GM18858 (cell line): Measurements from ENCODE around the gene PDLIM7.
A peak's percentile ranks its signal among the peaks of the same experiment; 100 is the strongest.

Experiments used
- ATAC-seq: cut with Tn5 transposase; IDR thresholded peaks from one replicate; pipeline ENCODE4 v1.9.1; 2021; ENCODE audit not compliant: unreplicated experiment

PDLIM7 gene

DNA sequence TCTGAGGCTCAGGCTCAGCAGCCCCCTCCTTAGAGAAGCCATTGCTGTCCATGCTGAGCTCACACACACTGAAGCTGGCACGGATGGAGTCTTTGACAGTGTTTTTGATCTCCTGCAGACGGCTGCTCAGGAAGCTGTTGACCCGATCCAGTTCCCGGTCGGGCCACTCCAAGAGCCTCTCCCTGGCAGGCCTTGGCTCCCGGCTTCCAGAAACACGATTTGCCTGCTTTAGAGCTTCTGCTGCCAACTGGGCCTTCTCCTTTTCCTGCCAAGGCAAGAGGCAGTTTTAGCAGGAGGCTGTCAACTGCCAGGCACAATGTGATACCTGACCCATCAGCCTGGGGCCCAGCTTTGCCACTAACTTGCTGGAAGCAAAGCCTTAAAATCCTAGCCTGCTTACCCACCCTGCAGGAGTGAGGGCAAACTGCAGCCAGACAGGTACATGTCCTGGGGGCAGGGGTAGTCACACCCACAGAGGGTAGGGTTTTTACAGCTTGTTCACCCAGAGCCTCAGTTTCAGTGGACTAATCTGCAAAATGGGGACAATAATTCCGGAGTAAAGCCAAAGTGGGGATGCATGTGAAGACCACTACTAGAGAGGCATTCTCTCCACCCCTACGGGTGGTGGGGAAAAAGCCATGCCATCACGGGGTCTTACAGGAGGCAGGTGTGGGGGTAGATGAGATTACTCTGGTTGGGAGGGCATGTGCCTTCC is 27.7 kb upstream of the PDLIM7 start:
- no peak for ATAC-seq

GRCh38 chr5:177524539-177524900 is 27.1 kb upstream of the PDLIM7 start:
- ATAC-seq: no peak

- no peak for ATAC-seq
These were observed 26.5 kb upstream of the PDLIM7 start for GRCh38 chr5:177523711-177524538.

DNA sequence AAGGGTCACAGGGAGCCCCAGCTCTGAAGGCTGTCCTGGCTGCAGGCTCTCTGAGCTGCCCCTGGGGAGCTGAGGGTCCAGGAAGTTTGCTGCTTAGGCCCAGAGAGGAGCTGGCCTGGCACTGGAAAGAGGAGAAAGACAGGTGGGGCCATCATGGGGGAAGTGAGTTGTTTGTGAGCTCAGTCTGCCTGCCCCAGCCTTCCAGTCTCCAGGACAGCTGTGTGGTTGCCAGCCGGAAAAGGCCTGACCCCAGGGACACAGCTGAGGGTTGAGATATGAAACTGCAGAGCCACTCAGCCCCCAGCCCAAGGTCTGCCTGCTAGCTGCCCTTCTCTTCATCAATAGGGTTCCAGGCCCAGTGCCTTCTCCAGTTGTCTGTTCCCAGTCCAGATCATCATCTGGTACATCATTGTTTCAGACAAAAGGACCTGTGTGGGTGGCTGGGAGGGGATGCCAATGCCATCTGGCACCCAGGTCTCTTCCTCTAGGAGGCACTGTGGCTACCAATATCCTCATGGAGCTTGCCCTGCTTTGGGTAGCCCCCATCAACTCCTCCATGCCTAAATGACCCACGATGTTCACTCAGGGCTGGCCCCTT is 23.6 kb upstream of the PDLIM7 start:
- no peak for ATAC-seq

GRCh38 chr5:177520271-177520670 is 22.9 kb upstream of the PDLIM7 start:
- no peak for ATAC-seq

DNA sequence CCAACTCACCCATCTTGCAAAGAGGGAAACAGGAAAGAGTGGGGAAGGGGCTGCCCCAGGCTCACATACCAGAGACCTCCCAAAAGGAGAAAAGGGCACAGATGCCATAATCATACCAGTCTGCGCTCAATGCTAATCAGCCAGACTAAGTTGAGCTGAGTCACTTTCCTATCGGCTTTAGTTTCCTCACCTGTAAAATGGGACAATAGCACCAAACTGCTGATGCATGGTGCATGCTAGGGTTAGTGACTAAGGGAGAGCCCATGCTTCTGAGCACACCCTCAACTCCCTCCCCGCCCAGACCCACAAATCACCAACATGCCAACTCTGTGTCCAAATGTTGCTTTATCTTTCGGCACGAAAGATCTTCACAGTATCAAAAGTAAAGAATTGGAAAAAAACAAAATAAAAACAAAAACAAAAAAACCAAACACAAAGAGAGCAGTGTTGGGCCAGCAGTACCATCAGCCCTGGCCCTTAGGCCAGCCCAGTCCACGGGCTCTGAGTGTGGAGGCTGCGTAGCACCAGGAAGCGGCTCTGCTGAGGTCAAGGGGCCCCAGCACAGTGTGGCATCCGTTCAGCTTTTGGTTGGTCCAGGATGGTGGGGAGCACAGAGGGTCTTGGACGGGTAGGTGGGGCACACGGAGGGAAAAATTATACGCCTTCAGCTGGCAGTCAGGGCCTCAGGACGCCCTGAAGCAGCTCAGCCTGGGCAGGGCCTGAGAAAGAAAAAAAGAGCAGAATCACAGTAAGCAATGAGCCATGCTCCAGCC is 22.2 kb upstream of the PDLIM7 start:
- no peak for ATAC-seq

DNA sequence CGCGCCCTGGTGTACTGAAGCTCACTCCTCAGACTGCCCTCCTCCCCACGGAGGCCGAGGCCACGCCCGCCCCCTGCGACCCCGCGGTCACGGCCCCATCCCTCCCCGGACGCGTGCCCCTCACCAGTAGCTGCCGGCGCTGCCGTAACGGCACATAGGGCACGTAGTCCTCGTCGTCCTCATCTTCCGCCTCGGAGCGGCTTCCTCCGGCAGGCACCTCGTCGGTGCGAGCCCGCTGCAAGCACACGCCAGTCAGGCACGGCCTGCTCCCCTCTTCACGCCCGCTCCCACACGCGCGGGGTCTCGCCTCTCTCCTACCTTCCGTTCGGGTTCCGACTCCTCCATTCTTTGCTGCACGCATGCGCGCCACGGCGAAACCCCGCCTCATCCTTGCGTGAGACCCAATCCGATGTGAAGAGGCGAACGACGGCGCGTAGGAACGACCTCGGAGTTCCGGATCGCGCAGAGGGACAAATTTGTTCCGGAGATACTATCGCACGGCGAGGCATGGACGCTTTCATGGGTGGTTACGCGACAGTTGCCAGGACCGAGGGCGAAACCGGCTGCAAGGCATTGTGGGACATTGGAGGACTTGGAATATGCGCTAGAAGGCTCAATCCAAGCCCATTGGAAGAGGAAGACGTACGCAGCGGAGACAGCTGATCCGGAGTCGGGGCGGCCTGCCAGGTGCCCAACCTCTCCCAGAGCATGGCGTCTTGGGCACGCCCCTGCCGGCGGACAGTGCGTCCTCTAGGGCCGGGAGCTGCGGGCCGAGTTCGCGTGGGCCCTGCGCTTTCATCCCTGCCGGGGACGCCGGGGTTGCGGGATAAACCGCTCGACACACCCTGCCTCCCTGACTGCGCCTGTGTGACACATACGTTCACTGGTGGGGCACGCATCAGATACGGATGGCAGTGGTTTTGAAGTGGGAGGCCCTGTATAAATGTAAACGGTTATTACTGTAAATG is 19.5 kb upstream of the PDLIM7 start, which contains the start of gene DDX41:
Gene DDX41 (minus strand): TSS at position 361 of the 968 bp plus-strand sequence. CDS start 16 bp downstream, at position 345.
- peak; percentile 68 for ATAC-seq

- no peak for ATAC-seq
These were observed 18.2 kb upstream of the PDLIM7 start for GRCh38 chr5:177515580-177515979.

DNA sequence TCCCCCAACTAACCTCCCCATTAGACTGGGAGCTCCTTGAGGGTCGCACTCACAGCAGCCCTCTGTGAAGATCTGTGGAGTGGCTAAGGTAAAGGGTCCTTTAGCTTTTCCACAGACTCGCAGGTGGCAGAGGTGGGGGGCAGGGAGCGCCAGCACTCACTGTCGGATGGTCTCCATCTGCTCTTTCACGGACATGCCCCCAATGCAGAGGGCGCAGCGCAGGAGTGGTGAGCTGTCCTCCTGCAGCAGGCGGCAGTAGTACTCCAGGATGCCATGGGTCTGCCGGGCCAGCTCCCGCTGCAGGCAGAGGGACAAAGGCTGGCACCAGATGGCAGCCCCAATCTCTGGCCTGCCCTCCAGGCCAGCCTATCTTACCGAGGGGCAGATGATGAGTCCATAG is 17.1 kb upstream of the PDLIM7 start:
- ATAC-seq: no peak

DNA sequence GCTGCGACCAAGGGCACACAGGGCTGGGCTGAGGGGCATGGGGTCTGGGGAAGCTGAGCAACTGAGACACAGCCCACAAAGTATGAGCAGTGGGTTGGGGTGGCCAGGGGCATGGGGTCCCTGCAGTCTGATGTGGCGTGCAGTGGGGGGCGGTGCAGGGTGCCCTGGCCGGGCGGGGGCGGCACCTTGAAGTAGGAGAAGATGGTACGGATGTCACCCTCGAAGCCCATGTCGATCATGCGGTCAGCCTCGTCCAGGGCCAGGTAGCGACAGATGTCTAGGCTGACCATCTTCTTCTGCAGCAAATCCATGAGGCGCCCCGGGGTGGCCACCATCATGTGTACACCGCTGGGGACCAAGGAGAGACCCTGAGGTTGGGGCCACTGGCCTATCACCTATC is 16.1 kb upstream of the PDLIM7 start:
- ATAC-seq: no peak

- no peak for ATAC-seq
These were observed 15.5 kb upstream of the PDLIM7 start for GRCh38 chr5:177512736-177513380.

GRCh38 chr5:177511796-177512675 is 14.6 kb upstream of the PDLIM7 start:
- ATAC-seq: no peak

DNA sequence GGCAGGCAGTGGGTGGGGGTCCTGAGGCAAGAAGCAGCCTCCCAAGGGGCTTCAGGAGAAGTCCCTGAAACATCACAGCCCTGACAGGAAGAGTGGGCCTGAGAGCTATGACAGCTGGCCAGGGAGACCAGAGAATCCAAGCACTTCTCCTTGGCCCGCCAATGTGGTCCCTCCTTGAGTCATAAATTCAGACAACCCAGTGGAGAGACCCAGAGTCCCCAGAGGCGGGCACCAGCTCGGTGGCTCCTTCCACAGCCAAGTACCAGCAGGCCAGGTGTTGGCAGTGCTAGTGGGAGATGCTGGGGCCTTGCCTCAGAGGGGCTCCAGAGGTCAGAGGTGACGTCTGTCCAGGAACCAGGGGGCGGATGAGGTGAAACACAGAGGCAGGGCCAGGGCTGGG is 13.8 kb upstream of the PDLIM7 start:
- ATAC-seq: no peak

DNA sequence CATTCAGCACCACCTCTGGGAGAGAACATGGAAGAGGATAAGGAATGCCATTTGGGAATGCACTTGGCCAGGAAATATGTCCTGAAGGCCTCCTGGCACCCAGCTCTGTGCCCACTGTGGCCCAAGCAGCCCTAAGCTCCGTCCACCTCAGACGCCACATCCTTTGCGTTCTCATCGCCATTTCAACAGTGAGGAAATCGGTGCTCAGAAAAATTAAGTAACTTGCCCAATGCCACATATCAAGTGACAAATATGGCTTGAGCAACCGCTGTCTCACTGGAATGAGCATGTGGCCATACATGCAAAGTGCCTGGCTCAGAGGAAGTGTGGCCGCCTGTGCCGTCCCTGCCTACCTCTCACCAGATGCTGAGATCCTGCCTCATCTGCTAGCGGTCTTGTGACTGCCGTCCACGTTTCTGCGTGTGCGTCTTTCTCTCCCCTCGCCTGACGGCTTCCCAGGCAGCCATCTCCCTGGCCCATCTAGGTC is 13.2 kb upstream of the PDLIM7 start:
- peak; percentile 34 for ATAC-seq

- ATAC-seq: no peak
These were observed 12.7 kb upstream of the PDLIM7 start for GRCh38 chr5:177509991-177510566.

DNA sequence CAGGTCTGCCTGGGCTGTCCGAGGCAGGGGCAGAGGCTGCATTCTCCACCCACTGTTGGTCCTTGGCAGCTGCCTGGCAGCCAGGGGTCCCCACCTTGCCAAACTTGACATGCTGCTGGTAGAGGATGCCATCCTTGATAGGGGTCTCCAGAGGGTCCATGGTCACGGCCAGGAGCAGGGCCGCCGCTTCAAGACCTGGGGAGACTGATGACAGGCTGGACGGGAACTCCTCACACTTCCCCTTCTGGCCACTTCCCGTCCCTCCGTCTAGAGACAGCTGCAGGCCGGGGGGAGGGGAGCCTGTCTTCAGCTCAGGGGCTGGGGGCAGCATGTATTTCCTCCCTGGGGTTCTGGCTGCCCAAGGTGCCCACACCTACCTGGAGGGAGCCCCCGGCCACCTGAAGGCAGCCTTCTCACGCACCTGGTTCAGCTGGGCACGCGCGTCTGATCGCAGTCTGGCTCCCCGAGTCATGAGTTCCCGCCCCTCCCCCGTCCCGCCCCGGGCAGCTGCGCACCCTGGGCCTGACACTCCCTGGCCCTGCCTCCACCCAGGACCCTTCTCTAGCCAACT is 12.1 kb upstream of the PDLIM7 start, which contains the start of gene DOK3:
Gene DOK3 (minus strand): TSS at position 446 of the 571 bp plus-strand sequence. CDS start 286 bp downstream, at position 160.
- no peak for ATAC-seq

GRCh38 chr5:177508837-177509236 is 11.4 kb upstream of the PDLIM7 start:
- ATAC-seq: peak; percentile 35

GRCh38 chr5:177508221-177508611 is 10.8 kb upstream of the PDLIM7 start:
- ATAC-seq: no peak
